Measurements from ENCODE around the gene RASL10A.

Gene RASL10A

GRCh38 chr22:29317827-29318454 is 2.4 kb upstream of the RASL10A start:
- H3K36me3 Mint-ChIP-seq (ENCODE audit: low read depth) = no peaks in the 10 kb centered on the region
- H3K4me1 Mint-ChIP-seq (ENCODE audit: low read depth) = peaks cover 11% of the 10 kb centered on the region
- H3K27me3 Mint-ChIP-seq (ENCODE audit: low read depth) = peaks cover 36% of the 10 kb centered on the region
- no peak overlapping the region for H3K27ac Mint-ChIP-seq
- no peak overlapping the region for H3K4me3 Mint-ChIP-seq
- no peaks in the 10 kb centered on the region for H3K9me3 Mint-ChIP-seq

GRCh38 chr22:29316141-29316828 is 788 bp upstream of the RASL10A start:
- H3K27ac Mint-ChIP-seq = no peak overlapping the region
- peaks cover 14% of the 10 kb centered on the region for H3K4me1 Mint-ChIP-seq (ENCODE audit: low read depth)
- H3K27me3 Mint-ChIP-seq (ENCODE audit: low read depth) = peaks cover 46% of the 10 kb centered on the region
- no peaks in the 10 kb centered on the region for H3K9me3 Mint-ChIP-seq
- H3K4me3 Mint-ChIP-seq = no peak overlapping the region
- H3K36me3 Mint-ChIP-seq (ENCODE audit: low read depth) = no peaks in the 10 kb centered on the region

- H3K27me3 Mint-ChIP-seq (ENCODE audit: low read depth) = peaks cover 46% of the 10 kb centered on the region
- H3K4me1 Mint-ChIP-seq (ENCODE audit: low read depth) = peaks cover 14% of the 10 kb centered on the region
- peak overlapping the region; percentile 19 for H3K4me3 Mint-ChIP-seq
- no peak overlapping the region for H3K27ac Mint-ChIP-seq
- H3K9me3 Mint-ChIP-seq = no peaks in the 10 kb centered on the region
- no peaks in the 10 kb centered on the region for H3K36me3 Mint-ChIP-seq (ENCODE audit: low read depth)
These were observed 786 bp downstream of the RASL10A start for GRCh38 chr22:29314537-29315285.

- Mint-ChIP-seq H3K4me1 (ENCODE audit: low read depth) (peaks cover 14% of the 10 kb centered on the region), H3K9me3 (no peaks in the 10 kb centered on the region), H3K36me3 (ENCODE audit: low read depth) (no peaks in the 10 kb centered on the region), H3K27me3 (ENCODE audit: low read depth) (peaks cover 46% of the 10 kb centered on the region), H3K27ac (no peak overlapping the region), H3K4me3 (peak overlapping the region; percentile 19)
These were observed 1.7 kb downstream of the RASL10A start for GRCh38 chr22:29313576-29314466.

GRCh38 chr22:29313126-29313575 is 2.3 kb downstream of the RASL10A start:
- Mint-ChIP-seq H3K27me3 (ENCODE audit: low read depth) (peaks cover 46% of the 10 kb centered on the region), H3K4me3 (no peak overlapping the region), H3K27ac (no peak overlapping the region)

GRCh38 chr22:29312218-29313125 is 3.0 kb downstream of the RASL10A start:
- Mint-ChIP-seq H3K9me3 (no peaks in the 10 kb centered on the region), H3K4me1 (ENCODE audit: low read depth) (peaks cover 16% of the 10 kb centered on the region), H3K36me3 (ENCODE audit: low read depth) (no peaks in the 10 kb centered on the region), H3K4me3 (no peak overlapping the region), H3K27me3 (ENCODE audit: low read depth) (peaks cover 43% of the 10 kb centered on the region), H3K27ac (no peak overlapping the region)

More at GRCh38 chr22:29313126-29313575, 2.3 kb downstream of the RASL10A start:
- Mint-ChIP-seq H3K36me3 (ENCODE audit: low read depth) (no peaks in the 10 kb centered on the region), H3K9me3 (no peaks in the 10 kb centered on the region), H3K4me1 (ENCODE audit: low read depth) (peaks cover 14% of the 10 kb centered on the region)

GRCh38 chr22:29311464-29312217 is 3.9 kb downstream of the RASL10A start:
- H3K9me3 Mint-ChIP-seq = no peaks in the 10 kb centered on the region
- no peak overlapping the region for H3K27ac Mint-ChIP-seq
- peaks cover 37% of the 10 kb centered on the region for H3K27me3 Mint-ChIP-seq (ENCODE audit: low read depth)
- no peaks in the 10 kb centered on the region for H3K36me3 Mint-ChIP-seq (ENCODE audit: low read depth)
- H3K4me1 Mint-ChIP-seq (ENCODE audit: low read depth) = peaks cover 18% of the 10 kb centered on the region
- no peak overlapping the region for H3K4me3 Mint-ChIP-seq

- Mint-ChIP-seq H3K4me1 (ENCODE audit: low read depth) (peaks cover 19% of the 10 kb centered on the region), H3K4me3 (no peak overlapping the region), H3K36me3 (ENCODE audit: low read depth) (no peaks in the 10 kb centered on the region), H3K27me3 (ENCODE audit: low read depth) (peaks cover 30% of the 10 kb centered on the region), H3K27ac (no peak overlapping the region), H3K9me3 (no peaks in the 10 kb centered on the region)
These were observed 4.6 kb downstream of the RASL10A start for GRCh38 chr22:29310863-29311339.

GRCh38 chr22:29310065-29310862 is 5.2 kb downstream of the RASL10A start:
- peaks cover 19% of the 10 kb centered on the region for H3K4me1 Mint-ChIP-seq (ENCODE audit: low read depth)
- H3K36me3 Mint-ChIP-seq (ENCODE audit: low read depth) = no peaks in the 10 kb centered on the region
- peaks cover 30% of the 10 kb centered on the region for H3K27me3 Mint-ChIP-seq (ENCODE audit: low read depth)
- H3K4me3 Mint-ChIP-seq = no peak overlapping the region
- no peak overlapping the region for H3K27ac Mint-ChIP-seq
- H3K9me3 Mint-ChIP-seq = no peaks in the 10 kb centered on the region

GRCh38 chr22:29309332-29310064 is 6.0 kb downstream of the RASL10A start:
- Mint-ChIP-seq H3K9me3 (no peaks in the 10 kb centered on the region), H3K4me1 (ENCODE audit: low read depth) (peaks cover 17% of the 10 kb centered on the region), H3K4me3 (no peak overlapping the region), H3K27me3 (ENCODE audit: low read depth) (peaks cover 26% of the 10 kb centered on the region), H3K27ac (no peak overlapping the region), H3K36me3 (ENCODE audit: low read depth) (no peaks in the 10 kb centered on the region)

GRCh38 chr22:29308791-29309262 is 6.7 kb downstream of the RASL10A start:
- Mint-ChIP-seq H3K4me3 (peak overlapping the region; percentile 16), H3K27me3 (ENCODE audit: low read depth) (peaks cover 20% of the 10 kb centered on the region), H3K36me3 (ENCODE audit: low read depth) (no peaks in the 10 kb centered on the region), H3K27ac (no peak overlapping the region), H3K4me1 (ENCODE audit: low read depth) (peaks cover 10% of the 10 kb centered on the region), H3K9me3 (no peaks in the 10 kb centered on the region)

Data from T-helper 1 cell treated with Interleukin-12 subunit alpha and Interleukin-12 subunit beta and Interleukin-4 antibody, amounts not matched to agents 30 μg/mL and 1 μg/mL, for 36 hours (primary cell).